Dermis blood vessel endothelial cell (primary cell): Measurements from ENCODE around the gene CTDP1. TPM values are rescaled to one million over a fixed set of nuclear protein-coding genes. Genes with fewer than 3 reads are reported as not detected.

ENCODE experiments used
- DNase-seq: peaks from one replicate; pipeline ENCODE4 v3.0.0; 2010
- total RNA-seq: library from RNA; depleted of rRNA; stranded (reverse); fragments of >200 nt; gene quantifications from 2 replicates; pipeline ENCODE4 v1.2.3, GENCODE V29; 2014

CTDP1 gene
- 31.1 and 38.0 TPM in 2 replicates for total RNA-seq

DNA sequence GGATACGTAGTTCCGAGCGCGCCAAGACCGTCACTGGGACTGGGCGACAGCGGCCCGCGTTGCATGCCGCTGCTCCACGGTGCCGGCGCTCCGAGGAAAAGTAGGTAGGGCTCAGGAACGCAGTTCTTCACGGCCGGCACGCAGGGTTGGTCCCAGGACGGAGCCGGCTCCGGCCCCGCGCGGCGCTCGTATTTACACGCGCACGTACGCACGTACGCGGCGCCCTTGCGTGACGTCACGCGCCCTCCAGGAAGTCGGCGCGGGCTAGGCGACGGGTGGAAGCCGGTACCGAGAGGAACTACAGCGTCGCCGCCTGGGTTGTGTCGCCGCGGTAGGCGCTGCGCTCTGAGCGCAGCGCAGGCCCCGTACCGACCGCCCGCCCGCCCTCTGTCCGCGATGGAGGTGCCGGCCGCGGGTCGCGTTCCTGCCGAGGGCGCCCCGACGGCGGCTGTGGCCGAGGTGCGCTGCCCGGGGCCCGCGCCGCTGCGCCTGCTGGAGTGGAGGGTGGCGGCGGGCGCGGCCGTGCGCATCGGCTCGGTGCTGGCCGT, at the start of gene CTDP1:
Gene CTDP1, plus strand, starts transcription at position 252 of the 548 bp plus-strand sequence. Its CDS starts 145 bp downstream, at position 397.
- peak; percentile 97 for DNase-seq

GRCh38 chr18:79630281-79631095, 49.1 kb upstream of the CTDP1 start:
- no peak for DNase-seq

- no peak for DNase-seq
These were observed 48.5 kb upstream of the CTDP1 start for GRCh38 chr18:79631096-79631507.

DNA sequence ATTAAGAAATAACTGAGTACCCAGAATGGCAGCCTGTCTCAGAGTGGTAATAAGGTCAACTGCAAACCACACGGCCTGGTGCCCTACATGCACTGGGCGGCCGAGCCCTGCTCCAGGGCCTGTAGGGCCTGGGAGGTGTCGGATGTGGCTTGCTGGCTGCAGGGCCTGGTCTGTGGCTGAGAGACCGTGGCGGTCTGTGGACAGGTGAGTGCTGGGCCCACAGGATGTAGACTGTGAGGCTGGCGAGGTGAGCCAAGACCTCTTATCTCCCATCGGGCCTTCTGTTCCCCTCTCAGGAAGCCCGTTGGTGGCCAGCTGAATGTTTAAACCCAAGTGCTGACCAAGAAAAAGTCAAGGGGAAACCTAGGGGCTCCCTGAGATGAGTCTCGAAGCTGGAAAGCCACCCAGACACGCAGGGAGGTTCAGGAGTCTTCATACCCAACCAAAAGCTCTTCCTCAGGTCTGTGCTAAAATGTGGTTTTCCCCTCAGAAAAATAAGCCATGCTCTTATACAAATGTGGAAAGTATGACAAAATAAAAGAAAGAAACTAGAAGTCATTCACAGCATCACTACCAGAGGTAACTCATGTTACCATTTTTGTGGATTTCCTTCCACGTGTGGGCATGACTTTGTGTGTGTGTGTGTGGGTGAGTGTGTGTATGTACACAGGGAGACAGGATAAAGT, 47.7 kb upstream of the CTDP1 start:
- DNase-seq, result no peak

DNA sequence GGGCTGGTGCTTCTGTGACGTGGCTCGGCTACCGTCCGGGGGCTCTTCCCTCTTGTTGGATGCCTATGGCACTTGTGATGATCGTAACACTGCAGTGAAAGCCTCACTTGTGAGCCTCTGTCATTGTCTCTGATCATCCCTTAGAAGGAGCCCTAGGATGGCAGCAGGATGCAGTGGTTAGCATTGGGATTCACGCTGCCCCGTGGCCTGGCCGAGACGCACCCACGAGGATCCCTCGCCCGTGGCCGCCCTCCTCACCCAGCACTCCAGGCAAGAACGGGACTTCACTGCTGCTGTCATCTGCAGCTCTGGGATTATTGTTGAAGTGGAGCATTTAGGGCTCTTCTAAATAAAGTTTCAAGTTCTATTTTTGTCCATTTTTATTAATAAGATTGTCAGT, 46.8 kb upstream of the CTDP1 start:
- DNase-seq, result no peak

DNA sequence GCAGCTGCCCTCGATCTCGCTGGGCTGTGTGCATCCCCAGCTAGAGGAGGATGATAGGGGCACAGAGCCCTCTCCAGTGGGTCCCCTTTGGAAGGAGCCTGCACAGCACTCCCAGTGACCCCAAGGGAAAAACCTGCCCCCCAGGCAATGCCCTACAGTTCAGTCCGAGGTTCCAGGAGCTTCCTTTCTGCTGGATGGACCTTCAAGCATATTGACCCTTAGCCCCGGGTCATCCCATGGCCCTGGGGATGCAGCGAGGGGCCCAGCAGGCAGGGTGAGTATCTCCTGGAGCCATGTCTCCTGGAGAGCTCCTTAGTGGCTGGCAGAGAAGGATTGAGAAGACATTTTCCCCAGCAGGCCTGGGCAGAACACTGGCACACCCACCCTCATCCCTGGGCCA, 45.4 kb upstream of the CTDP1 start:
- DNase-seq, result no peak

DNA sequence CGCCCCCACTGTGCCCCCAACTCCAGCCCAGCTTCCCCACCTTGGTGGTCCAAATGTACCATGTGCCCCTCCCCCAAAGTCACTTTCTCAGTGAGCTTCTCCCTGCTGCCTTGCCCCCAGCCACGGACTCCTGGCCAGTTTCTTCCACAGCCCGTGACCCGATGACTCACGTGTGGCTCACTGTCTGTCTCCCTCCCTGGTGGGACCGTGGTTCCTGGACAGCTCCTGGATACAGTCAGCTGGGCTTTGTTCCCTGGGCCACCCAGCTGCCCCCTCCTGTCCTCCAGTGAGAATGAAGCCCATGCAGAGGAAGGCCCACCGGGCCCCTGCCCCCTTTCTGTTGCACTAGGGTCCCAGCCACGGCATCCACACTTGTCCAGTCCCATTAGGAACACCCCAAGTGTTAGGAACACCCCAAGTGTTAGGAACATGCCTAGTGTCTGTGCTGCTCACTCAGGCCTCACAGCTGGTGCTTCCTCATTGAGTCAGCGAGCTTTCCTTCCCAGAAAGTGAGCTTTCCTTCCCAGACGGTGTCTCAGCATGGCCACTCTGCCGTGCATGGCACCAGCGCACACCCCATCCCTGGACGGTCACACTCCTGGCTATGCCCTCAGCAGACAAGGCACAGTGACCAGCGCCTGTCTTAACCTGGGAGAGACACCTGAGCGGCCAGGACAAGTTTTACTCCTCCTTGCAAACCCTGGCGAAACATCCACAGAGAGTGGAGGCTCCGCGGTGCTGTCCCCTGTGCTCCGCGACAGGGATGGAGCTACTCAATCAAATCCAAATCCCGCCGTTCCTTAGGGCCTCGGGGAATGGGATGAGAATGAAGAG, 44.8 kb upstream of the CTDP1 start:
- DNase-seq, result no peak

GRCh38 chr18:79635427-79635726, 44.2 kb upstream of the CTDP1 start:
- DNase-seq, result no peak

GRCh38 chr18:79637181-79637920, 42.3 kb upstream of the CTDP1 start:
- no peak for DNase-seq

- DNase-seq, result no peak
These were observed 41.4 kb upstream of the CTDP1 start for GRCh38 chr18:79637921-79638909.

- DNase-seq, result no peak
These were observed 40.4 kb upstream of the CTDP1 start for GRCh38 chr18:79639072-79639829.

GRCh38 chr18:79640064-79640672, 39.4 kb upstream of the CTDP1 start:
- DNase-seq, result no peak

DNA sequence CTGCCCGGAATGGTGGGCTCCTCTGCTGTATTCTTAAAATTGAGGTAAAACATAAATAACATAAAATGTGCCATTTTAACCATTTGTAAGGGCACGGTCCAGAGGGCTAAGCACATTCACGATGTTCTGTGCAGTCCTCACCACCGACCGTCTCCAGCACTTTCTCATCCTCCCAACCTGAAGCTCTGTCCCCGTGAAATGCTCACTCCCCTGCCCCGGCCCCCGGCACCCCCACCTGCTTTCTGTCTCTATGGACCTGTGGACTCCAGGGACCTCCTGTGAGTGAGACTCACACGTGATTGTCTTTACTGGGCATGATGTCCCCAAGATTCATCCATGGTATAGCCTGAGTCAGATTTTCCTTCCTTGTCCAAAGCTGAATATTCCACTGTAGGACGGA, 38.7 kb upstream of the CTDP1 start:
- no peak for DNase-seq

GRCh38 chr18:79641722-79642497, 37.7 kb upstream of the CTDP1 start:
- no peak for DNase-seq

DNA sequence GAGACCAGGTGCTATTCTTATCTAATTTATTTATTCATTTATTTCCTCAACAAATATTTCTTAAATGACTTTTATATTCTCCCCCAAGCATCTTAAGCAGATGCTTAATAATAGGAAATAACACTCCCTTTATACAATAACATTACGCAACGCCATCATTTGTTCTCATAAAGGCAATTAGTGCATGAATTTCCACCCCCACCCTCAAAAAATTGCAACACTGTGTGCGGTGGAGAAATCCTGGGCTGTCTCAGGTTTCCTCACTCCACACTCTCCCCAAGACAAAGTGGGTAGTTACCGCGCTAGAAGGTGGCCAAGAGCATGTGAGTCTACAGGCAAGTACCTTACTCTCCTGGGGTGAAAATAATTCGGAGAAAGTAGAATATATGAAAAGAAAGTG, 37.0 kb upstream of the CTDP1 start:
- no peak for DNase-seq

GRCh38 chr18:79643054-79643984, 36.3 kb upstream of the CTDP1 start:
- DNase-seq, result no peak

DNA sequence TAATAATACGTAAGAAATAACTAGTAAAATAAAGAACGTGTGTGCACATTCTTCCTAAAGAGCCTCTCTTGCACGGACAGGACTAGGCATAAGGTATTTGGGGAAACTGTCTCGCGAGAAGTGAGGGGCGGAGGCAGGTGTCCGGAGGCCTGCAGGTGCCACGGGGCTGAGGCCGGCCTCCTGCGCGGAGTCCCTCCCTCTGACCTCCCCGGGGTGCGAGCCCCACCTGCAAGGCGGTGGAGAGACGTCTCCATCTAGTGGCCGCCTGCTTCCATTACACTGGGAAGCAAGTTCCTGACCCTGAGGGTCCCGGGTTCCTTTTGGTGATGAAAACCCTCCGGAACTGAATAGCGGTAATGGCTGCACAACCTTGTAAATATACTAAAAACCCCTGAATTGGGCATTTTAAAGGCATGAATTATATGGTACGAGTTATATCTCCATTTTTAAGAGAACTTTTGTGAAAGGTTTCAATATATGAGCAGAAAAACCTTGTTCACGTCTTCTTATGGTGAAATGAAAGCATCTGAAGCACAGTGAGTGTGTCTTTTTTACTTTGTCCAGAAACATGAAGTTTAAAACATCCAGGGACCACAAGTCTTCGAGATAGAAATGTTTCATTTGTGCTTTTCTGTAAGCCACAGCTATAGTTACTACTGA, 35.5 kb upstream of the CTDP1 start:
- peak; percentile 71 for DNase-seq
